ENCODE measurements around the gene SETD1B. TPM values are rescaled to one million over a fixed set of nuclear protein-coding genes. Genes with fewer than 3 reads are reported as not detected.
A peak's percentile ranks its signal among the peaks of the same experiment; 100 is the strongest.

Gene SETD1B
- total RNA-seq, 1 donor from 2014 or later: 25.9 TPM

GRCh38 chr12:121799842-121800693, 3.7 kb upstream of the SETD1B start:
- Mint-ChIP-seq H3K27ac (ENCODE audit: unreplicated experiment) (peak overlapping the region; percentile 98), H3K9me3 (no peaks in the 10 kb centered on the region), H3K27me3 (ENCODE audit: low read depth) (peaks cover 35% of the 10 kb centered on the region), H3K4me1 (peaks cover 52% of the 10 kb centered on the region), H3K4me3 (peak overlapping the region; percentile 86), H3K36me3 (ENCODE audit: low read depth) (peaks cover 16% of the 10 kb centered on the region)
- TF ChIP-seq CTCF (conservative IDR thresholded peaks at IDR 0.05): no peak
- peak; percentile 68 for DNase-seq (ENCODE audit: low read depth, low spot score)

GRCh38 chr12:121800694-121801594, 2.9 kb upstream of the SETD1B start:
- Mint-ChIP-seq H3K4me3 (peak overlapping the region; percentile 93), H3K4me1 (peaks cover 57% of the 10 kb centered on the region), H3K27ac (ENCODE audit: unreplicated experiment) (peak overlapping the region; percentile 99), H3K27me3 (ENCODE audit: low read depth) (peaks cover 31% of the 10 kb centered on the region), H3K9me3 (no peaks in the 10 kb centered on the region), H3K36me3 (ENCODE audit: low read depth) (peaks cover 14% of the 10 kb centered on the region)
- peak; percentile 57 for DNase-seq (ENCODE audit: low read depth, low spot score)
- no peak for TF ChIP-seq CTCF (conservative IDR thresholded peaks at IDR 0.05)

- Mint-ChIP-seq H3K4me1 (peaks cover 62% of the 10 kb centered on the region), H3K27ac (ENCODE audit: unreplicated experiment) (peak overlapping the region; percentile 99), H3K9me3 (no peaks in the 10 kb centered on the region), H3K27me3 (ENCODE audit: low read depth) (peaks cover 31% of the 10 kb centered on the region), H3K36me3 (ENCODE audit: low read depth) (peaks cover 14% of the 10 kb centered on the region), H3K4me3 (peak overlapping the region; percentile 93)
- no peak for DNase-seq (ENCODE audit: low read depth, low spot score)
- no peak for TF ChIP-seq CTCF (conservative IDR thresholded peaks at IDR 0.05)
Measured at GRCh38 chr12:121801595-121802484, 2.0 kb upstream of the SETD1B start.

- Mint-ChIP-seq H3K4me1 (peaks cover 61% of the 10 kb centered on the region), H3K9me3 (no peaks in the 10 kb centered on the region), H3K27me3 (ENCODE audit: low read depth) (peaks cover 25% of the 10 kb centered on the region), H3K27ac (ENCODE audit: unreplicated experiment) (peak overlapping the region; percentile 99), H3K4me3 (peak overlapping the region; percentile 93), H3K36me3 (ENCODE audit: low read depth) (peaks cover 11% of the 10 kb centered on the region)
- no peak for DNase-seq (ENCODE audit: low read depth, low spot score)
- TF ChIP-seq CTCF (conservative IDR thresholded peaks at IDR 0.05): no peak
Measured at GRCh38 chr12:121802485-121802842, 1.3 kb upstream of the SETD1B start.

Measured in neural crest cell (in vitro differentiated cells).